ENCODE measurements around the gene EEF1E1.
"Not testable (repeated sequence)": the region's sequence is repeated elsewhere in the genome, so short reads cannot be mapped to it uniquely, and the experiment has no call there.

Gene EEF1E1

GRCh38 chr6:8061736-8062135 is 40.6 kb downstream of the EEF1E1 start:
- DNase-seq = no peak

DNA sequence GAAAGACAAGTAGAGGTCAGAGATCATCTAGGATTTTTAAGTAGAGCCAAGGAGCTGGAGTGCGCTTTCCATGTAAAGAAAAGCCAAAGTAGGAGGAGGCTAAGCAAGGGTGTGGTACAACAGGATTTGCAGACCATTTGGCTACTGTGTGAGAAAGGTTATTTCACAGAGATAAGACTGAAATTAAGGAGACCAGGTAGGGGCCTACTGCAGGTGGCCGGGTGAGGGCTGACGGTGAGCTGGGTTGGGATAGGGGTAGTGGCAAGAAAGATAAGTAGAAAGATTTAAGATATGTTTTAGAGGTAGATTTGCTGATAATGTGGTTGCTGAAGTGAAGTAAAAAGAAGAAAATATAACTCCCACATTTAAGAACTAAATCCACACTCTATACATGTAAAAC is 42.0 kb downstream of the EEF1E1 start:
- no peak for DNase-seq

DNA sequence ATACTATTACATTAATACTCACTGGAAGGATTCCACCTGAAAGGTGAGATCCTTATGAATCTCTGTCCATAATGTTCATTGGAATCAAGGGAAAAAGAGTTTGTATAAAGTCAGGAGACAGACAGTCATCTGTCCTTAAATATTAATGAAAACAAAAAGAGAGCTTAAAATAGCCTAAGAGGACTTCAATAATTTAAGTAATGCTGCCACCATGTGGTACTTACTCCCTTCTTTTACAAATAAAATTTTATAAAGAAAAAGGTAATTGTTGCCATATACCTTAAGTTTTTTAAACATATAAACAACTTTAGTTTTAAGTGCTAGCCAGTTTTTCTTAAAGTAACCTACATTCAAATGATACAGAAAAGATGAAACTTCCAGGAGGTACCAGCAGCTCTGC is 43.2 kb downstream of the EEF1E1 start:
- DNase-seq = no peak

DNA sequence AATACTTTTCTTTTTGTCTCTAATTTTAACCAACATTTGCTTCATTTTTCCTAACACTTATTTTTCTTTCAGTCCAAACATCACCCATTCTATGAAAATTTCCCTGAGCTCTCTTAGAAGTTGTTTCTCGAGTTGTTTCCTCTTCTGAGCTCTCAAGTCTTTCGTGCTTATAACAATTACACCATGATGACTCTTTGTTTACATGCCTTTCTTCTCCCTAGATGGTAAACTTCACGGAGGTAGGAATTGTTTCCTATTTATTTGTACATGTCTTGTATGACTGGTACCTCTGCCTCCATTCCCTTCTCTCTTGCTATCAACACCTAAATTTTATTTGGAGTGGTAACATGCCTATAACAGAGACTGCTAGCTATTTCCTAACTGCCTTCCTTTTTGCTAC is 44.6 kb downstream of the EEF1E1 start:
- DNase-seq = no peak

- DNase-seq = no peak
Observed at GRCh38 chr6:8057263-8057662, 45.1 kb downstream of the EEF1E1 start.

DNA sequence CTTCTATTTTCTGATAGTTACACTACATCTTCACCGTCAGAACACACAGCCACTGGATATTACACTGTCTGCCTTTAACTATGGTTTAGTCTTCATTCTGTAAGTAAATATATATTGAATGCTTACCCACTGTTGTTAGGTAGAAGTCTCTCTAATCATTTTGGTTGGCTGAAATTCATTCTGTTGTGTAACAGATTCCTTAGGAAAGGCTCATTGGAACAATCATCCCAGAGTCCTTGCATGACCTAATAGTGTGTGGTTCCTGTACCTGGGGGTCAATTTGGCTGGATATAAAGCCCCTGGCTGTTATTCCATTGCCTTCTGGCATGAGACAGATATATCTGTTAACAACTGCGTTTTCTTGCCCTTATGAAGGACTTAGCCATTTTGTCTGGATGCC is 48.1 kb downstream of the EEF1E1 start:
- no peak for DNase-seq

- DNase-seq = no peak
Observed at GRCh38 chr6:8047541-8048292, 54.6 kb downstream of the EEF1E1 start.

GRCh38 chr6:8045769-8046168 is 56.6 kb downstream of the EEF1E1 start:
- DNase-seq = not testable (repeated sequence)

GRCh38 chr6:8043221-8043620 is 59.1 kb downstream of the EEF1E1 start:
- no peak for DNase-seq

- no peak for DNase-seq
Observed at GRCh38 chr6:8041913-8042583, 60.3 kb downstream of the EEF1E1 start.

- DNase-seq = not testable (repeated sequence)
Observed at GRCh38 chr6:8034107-8034506, 68.2 kb downstream of the EEF1E1 start.

DNA sequence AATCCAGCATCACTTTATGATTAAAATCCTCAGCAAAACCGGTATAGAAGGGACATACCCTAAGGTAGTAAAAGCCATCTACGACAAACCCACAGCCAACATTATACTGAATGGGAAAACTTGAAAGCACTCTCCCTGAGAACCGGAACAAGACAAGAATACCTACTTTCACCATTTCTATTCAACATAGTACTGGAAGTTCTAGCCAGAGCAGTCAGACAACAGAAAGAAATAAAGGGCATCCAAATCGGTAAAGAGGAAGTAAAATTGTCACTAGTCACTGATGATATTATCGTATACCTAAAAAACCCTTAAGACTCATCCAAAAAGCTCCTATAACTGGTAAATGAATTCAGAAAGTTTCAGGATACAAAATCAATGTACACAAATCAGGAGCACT is 71.4 kb downstream of the EEF1E1 start:
- no peak for DNase-seq
